Spinal cord (tissue), 10 donors: ENCODE results near the gene MCEE. TPM values are rescaled to one million over a fixed set of nuclear protein-coding genes. Genes with fewer than 3 reads are reported as not detected.

Experiments
- DNase-seq, 6 donors: peaks; one replicate each; pipeline versions ENCODE4 v3.0.0 to v3.0.0-alpha.2; 2013 to 2015; ENCODE audit warnings: low spot score in 6 of 6, low read depth in 4 of 6
- H3K27ac ChIP-seq: one replicate; pipeline ENCODE4 v1.5.1; 2013; ENCODE audit warnings: low read depth, low read length, control low read depth
- H3K27me3 ChIP-seq: one replicate; pipeline ENCODE4 v1.6.1; 2013; ENCODE audit warnings: low read length; ENCODE audit not compliant: control insufficient read depth, insufficient read depth
- H3K36me3 ChIP-seq: one replicate; pipeline ENCODE4 v1.6.1; 2013; ENCODE audit warnings: low read length; ENCODE audit not compliant: control insufficient read depth, insufficient read depth
- H3K4me1 ChIP-seq: one replicate; pipeline ENCODE4 v1.6.1; 2013; ENCODE audit warnings: low read length; ENCODE audit not compliant: control insufficient read depth, insufficient read depth
- H3K4me3 ChIP-seq: one replicate; pipeline ENCODE4 v1.5.1; 2013; ENCODE audit warnings: low read depth, low read length, control low read depth
- H3K9me3 ChIP-seq: one replicate; pipeline ENCODE4 v1.6.1; 2013; ENCODE audit warnings: low read length; ENCODE audit not compliant: control insufficient read depth, insufficient read depth
- WGBS: methylation state at CpG from one replicate; pipeline ENCODE4 v1.1.5; 2013; ENCODE audit warnings: missing lambda C conversion rate; ENCODE audit not compliant: insufficient coverage; 5-methylcytosine and 5-hydroxymethylcytosine counted together
- polyA plus RNA-seq, 2 donors: library from polyadenylated mRNA; unstranded; fragments of 120-200 nt; gene quantifications; one replicate each; pipeline ENCODE4 v1.2.1, GENCODE V29; 2013; ENCODE audit not compliant: insufficient read length in 2 of 2
- total RNA-seq, 2 donors: library from RNA; depleted of rRNA in 1 of 2; stranded (reverse); fragments of 120-200 nt in 1 of 2; fragments of >200 nt in 1 of 2; gene quantifications; one replicate each; pipeline versions ENCODE4 v1.2.3 to v1.2.4, GENCODE V29; 2013 to 2014
- donor health status: healthy.

MCEE gene
- total and polyA plus RNA-seq, 4 donors: 14.6 to 23.9 (median 20.5) TPM

DNA sequence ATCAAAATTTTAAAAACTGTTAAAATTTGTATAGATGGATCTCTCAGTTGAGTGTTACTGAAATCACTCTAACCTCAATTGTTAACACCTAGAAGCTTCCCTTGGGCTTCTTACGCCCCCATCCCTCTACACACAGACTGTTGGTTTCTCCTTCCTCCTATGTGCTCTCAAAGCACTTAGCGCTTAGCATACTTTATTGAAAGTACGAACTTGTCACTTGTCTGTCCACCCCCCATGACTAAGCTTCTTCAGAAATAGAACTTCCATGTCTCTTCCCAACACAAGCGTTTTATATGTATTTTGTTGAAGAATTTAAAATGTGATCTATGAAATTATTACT, 846 bp upstream of the MCEE start:
- H3K27ac ChIP-seq: no peak overlapping the region
- peak in 1 of 6 donors; percentile 19 for DNase-seq
- WGBS: 0% methylated on average over 1 of the region's 4 CpGs
- no peaks in the 10 kb centered on the region for H3K27me3 ChIP-seq
- H3K4me3 ChIP-seq: peak overlapping the region; percentile 98
- peaks cover 9% of the 10 kb centered on the region for H3K4me1 ChIP-seq
- H3K36me3 ChIP-seq: peaks cover 9% of the 10 kb centered on the region
- no peaks in the 10 kb centered on the region for H3K9me3 ChIP-seq

GRCh38 chr2:71129902-71130151, 202 bp downstream of the MCEE start:
- H3K27ac ChIP-seq: peak overlapping the region; percentile 98
- peak in 1 of 6 donors; percentile 70 for DNase-seq
- peaks cover 9% of the 10 kb centered on the region for H3K4me1 ChIP-seq
- peaks cover 2% of the 10 kb centered on the region for H3K36me3 ChIP-seq
- H3K9me3 ChIP-seq: no peaks in the 10 kb centered on the region
- peak overlapping the region; percentile 98 for H3K4me3 ChIP-seq
- H3K27me3 ChIP-seq: no peaks in the 10 kb centered on the region
- 0% methylated on average over 17 of the region's 17 CpGs for WGBS

DNA sequence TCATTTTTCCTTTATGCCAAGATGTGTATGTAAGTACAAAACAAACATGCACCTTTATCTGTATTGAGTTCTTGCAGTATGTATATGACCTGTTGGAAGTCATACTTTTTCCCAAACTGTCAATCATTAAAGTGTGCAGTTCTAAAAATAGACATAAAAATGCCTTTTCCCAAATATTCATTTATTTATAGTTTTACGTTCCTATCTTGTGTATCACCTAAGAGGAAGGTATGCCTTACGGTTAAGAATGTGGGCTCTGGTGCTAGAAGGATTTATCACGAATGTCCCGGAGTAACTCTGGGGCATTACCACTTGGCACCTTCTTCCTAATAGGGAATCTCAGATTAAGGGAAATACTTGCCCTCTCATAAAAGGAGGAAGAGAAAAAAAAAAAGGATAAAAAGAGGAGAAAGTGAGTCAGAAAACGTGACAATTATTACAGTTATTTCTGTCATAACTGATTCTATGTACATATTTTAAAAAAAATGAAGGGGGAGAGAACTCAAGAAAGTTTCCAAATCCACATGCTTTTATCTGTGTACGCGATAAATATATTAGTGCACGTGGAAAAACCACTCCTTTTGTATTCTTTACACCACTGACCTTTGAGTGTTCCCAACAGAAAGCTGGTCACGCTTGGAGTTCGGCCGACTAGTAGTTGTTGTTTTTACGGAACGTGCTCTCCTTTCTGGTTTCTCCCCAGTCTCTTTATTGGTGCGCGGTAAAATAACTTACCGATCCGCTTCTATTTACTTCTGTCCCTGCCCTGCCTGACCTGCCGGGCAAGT, 721 bp downstream of the MCEE start:
- Histone ChIP-seq H3K27ac (peak overlapping the region; percentile 98), H3K36me3 (no peaks in the 10 kb centered on the region), H3K27me3 (no peaks in the 10 kb centered on the region), H3K4me1 (peaks cover 9% of the 10 kb centered on the region), H3K4me3 (peak overlapping the region; percentile 98), H3K9me3 (no peaks in the 10 kb centered on the region)
- under 1% methylated on average over 10 of the region's 18 CpGs for WGBS
- DNase-seq: peak in 2 of 6 donors; percentile 1 to 8

GRCh38 chr2:71126957-71127356, 3.1 kb downstream of the MCEE start:
- no peak overlapping the region for H3K4me3 ChIP-seq
- peaks cover 9% of the 10 kb centered on the region for H3K4me1 ChIP-seq
- H3K36me3 ChIP-seq: no peaks in the 10 kb centered on the region
- DNase-seq: no peak
- H3K9me3 ChIP-seq: no peaks in the 10 kb centered on the region
- H3K27ac ChIP-seq: no peak overlapping the region
- H3K27me3 ChIP-seq: no peaks in the 10 kb centered on the region
- WGBS: no CpG with 5 or more reads among the region's 3 CpGs

- Histone ChIP-seq H3K27me3 (no peaks in the 10 kb centered on the region), H3K4me3 (no peak overlapping the region), H3K9me3 (no peaks in the 10 kb centered on the region), H3K36me3 (no peaks in the 10 kb centered on the region), H3K27ac (no peak overlapping the region), H3K4me1 (peaks cover 6% of the 10 kb centered on the region)
- DNase-seq: no peak
- WGBS: 93% methylated on average over 3 of the region's 7 CpGs
These were observed 4.3 kb downstream of the MCEE start for GRCh38 chr2:71125506-71126294.

GRCh38 chr2:71122387-71123298, 7.4 kb downstream of the MCEE start:
- Histone ChIP-seq H3K4me3 (no peak overlapping the region), H3K27me3 (no peaks in the 10 kb centered on the region), H3K9me3 (no peaks in the 10 kb centered on the region), H3K36me3 (peaks cover 6% of the 10 kb centered on the region), H3K27ac (no peak overlapping the region), H3K4me1 (no peaks in the 10 kb centered on the region)
- WGBS: 93% methylated on average over 3 of the region's 7 CpGs
- no peak for DNase-seq

DNA sequence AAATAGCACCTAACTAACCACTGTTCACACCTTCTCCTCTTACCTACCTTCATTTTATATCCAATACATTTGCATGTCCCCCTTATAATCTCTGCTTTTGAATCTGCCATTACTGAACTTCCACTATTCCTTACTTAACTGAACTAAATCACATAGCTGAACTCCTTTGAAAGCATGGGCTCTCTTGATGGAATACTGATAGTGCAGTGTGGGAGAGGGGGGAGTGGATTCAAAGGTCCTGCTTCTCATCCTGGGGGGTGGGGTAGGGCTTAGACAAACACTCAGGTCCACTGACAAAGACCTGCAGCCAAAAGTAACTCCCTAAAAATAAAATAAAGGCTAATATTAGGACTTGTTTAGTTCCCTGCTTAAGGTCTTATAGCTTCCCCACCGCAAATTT, 8.6 kb downstream of the MCEE start:
- Histone ChIP-seq H3K9me3 (no peaks in the 10 kb centered on the region), H3K4me3 (no peak overlapping the region), H3K27me3 (no peaks in the 10 kb centered on the region), H3K27ac (no peak overlapping the region), H3K4me1 (no peaks in the 10 kb centered on the region), H3K36me3 (peaks cover 8% of the 10 kb centered on the region)
- no CpG with 5 or more reads among the region's 1 CpG for WGBS
- DNase-seq: no peak

DNA sequence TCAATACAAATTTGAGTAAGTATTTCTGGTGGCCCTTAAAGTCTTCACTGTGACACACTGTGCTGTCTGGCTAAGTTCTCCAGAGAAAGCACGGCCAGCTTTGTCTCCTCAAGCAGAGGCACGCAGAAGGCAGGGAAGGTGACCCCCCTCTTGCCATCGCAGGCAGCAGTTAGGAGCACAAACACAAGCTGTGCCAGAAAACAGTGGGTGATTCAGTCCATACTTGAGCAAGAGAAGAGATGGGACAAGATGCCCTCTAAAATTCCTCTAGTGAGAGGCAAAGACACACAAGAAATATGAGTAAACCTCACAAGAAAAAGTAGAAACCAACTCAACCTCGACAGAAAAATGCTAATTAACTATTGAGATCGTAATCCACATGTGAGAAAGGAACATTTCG, 9.8 kb downstream of the MCEE start:
- Histone ChIP-seq H3K27me3 (no peaks in the 10 kb centered on the region), H3K4me3 (no peak overlapping the region), H3K27ac (no peak overlapping the region), H3K9me3 (no peaks in the 10 kb centered on the region), H3K36me3 (peaks cover 13% of the 10 kb centered on the region), H3K4me1 (no peaks in the 10 kb centered on the region)
- WGBS: 88% methylated on average over 6 of the region's 6 CpGs
- DNase-seq: no peak

- Histone ChIP-seq H3K9me3 (no peaks in the 10 kb centered on the region), H3K4me3 (no peak overlapping the region), H3K27me3 (no peaks in the 10 kb centered on the region), H3K27ac (no peak overlapping the region), H3K36me3 (peaks cover 13% of the 10 kb centered on the region), H3K4me1 (no peaks in the 10 kb centered on the region)
- DNase-seq: no peak
These were observed 13.0 kb downstream of the MCEE start for GRCh38 chr2:71117063-71117462.
